ENCODE results near the gene ARHGAP11B. TPM values are rescaled to one million over a fixed set of nuclear protein-coding genes. Genes with fewer than 3 reads are reported as not detected.

The ARHGAP11B gene

Other genes starting within 250 kb of the ARHGAP11B start
- 1 to 10 TPM; 1.5 to 1.7 (median 1.6) TPM for gene CHRFAM7A, start 232.6 kb upstream of the ARHGAP11B start, polyA plus RNA-seq (ENCODE audit: insufficient read length in 3 of 3)
- gene GOLGA8R, start 211.9 kb upstream of the ARHGAP11B start, polyA plus RNA-seq (ENCODE audit: insufficient read length in 3 of 3) = 1 to 10 TPM; 4.1 to 4.8 (median 4.3) TPM
- gene GOLGA8Q, start 74.1 kb upstream of the ARHGAP11B start, polyA plus RNA-seq (ENCODE audit: insufficient read length in 3 of 3) = 1 to 10 TPM in 1 of 3 donors, under 1 TPM in 2; 0.32 to 1.0 (median 0.64) TPM
- under 1 TPM; 0.58 to 0.86 (median 0.74) TPM for gene GOLGA8H, start 22.1 kb upstream of the ARHGAP11B start, polyA plus RNA-seq (ENCODE audit: insufficient read length in 3 of 3)